ENCODE results near the gene SPOCK1.

Gene SPOCK1

DNA sequence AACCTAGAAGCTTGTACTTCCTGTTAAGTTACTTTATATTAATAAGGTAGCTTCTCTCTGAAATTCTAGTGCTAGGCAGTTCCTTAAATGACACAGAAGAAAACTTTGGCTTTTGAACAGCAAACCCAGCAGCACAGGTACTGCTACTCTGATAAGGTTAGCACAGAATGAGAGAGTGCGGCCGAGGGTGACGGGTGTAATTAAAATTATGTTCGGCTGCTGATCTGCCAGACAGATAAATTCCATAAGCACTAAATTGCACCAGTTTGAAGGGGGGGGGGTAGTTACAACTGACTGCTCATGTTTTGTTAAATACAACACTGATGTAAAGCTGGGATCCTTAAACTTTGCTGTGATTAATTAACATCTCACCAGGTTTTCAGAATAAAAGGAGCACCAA is 475.1 kb downstream of the SPOCK1 start:
- no peak for TF ChIP-seq LEF1 (IDR thresholded peaks at IDR 0.05; ENCODE audit: borderline replicate concordance)
- TF ChIP-seq HDGF (IDR thresholded peaks at IDR 0.05; ENCODE audit: borderline replicate concordance), result no peak
- TF ChIP-seq ELF4 (IDR thresholded peaks at IDR 0.05), result no peak
- TF ChIP-seq NFRKB (IDR thresholded peaks at IDR 0.05), result no peak
- TF ChIP-seq SP1 (IDR thresholded peaks at IDR 0.05), result no peak
- TF ChIP-seq ARNT (IDR thresholded peaks at IDR 0.05), result no peak
- no peak for TF ChIP-seq L3MBTL2 (conservative IDR thresholded peaks at IDR 0.05)
- TF ChIP-seq SUZ12 (IDR thresholded peaks at IDR 0.05), result no peak
- TF ChIP-seq, protein P1, sequence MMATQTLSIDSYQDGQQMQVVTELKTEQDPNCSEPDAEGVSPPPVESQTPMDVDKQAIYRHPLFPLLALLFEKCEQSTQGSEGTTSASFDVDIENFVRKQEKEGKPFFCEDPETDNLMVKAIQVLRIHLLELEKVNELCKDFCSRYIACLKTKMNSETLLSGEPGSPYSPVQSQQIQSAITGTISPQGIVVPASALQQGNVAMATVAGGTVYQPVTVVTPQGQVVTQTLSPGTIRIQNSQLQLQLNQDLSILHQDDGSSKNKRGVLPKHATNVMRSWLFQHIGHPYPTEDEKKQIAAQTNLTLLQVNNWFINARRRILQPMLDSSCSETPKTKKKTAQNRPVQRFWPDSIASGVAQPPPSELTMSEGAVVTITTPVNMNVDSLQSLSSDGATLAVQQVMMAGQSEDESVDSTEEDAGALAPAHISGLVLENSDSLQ (IDR thresholded peaks at IDR 0.05), result no peak
- no peak for TF ChIP-seq BHLHE40 (IDR thresholded peaks at IDR 0.05; ENCODE audit: borderline replicate concordance)
- TF ChIP-seq TARDBP (IDR thresholded peaks at IDR 0.05), result no peak
- no peak for TF ChIP-seq FOXK2 (IDR thresholded peaks at IDR 0.05)
- TF ChIP-seq FOXA1 (IDR thresholded peaks at IDR 0.05), result no peak
- TF ChIP-seq FOXM1 (IDR thresholded peaks at IDR 0.05; ENCODE audit: borderline replicate concordance), result no peak
- no peak for TF ChIP-seq CTBP1 (IDR thresholded peaks at IDR 0.05; ENCODE audit: borderline replicate concordance)
- TF ChIP-seq ZNF384 (IDR thresholded peaks at IDR 0.05), result no peak
- ChIA-PET POLR2A (no interaction called here), CTCF (interaction anchor here (0.7 kb wide), 1 partner anchor 148 kb away, joined by 4 read pairs; no protein-coding TSS in a partner anchor)
- no peak for DNase-seq (ENCODE audit: extremely low spot score)

DNA sequence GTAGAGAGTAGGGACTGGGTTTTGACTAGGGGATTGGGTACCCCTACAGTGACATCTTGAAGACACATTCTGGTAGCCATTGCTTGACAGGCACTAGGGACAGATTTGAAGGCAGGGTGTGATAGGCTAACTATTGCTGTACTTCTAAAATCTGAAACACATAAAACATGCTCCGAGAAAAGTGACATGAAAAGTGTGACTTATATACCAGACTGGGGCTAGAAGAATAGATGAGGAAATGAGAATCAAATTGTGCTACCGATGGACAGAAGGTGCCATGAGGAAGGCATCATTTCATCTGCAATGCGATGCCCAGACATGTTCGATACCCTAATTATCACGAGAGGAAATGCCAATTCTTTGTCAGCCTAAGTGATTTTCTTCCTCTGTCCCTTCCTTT is 475.8 kb downstream of the SPOCK1 start:
- POLR2A ChIA-PET, result no interaction called here
- no peak for DNase-seq (ENCODE audit: extremely low spot score)

DNA sequence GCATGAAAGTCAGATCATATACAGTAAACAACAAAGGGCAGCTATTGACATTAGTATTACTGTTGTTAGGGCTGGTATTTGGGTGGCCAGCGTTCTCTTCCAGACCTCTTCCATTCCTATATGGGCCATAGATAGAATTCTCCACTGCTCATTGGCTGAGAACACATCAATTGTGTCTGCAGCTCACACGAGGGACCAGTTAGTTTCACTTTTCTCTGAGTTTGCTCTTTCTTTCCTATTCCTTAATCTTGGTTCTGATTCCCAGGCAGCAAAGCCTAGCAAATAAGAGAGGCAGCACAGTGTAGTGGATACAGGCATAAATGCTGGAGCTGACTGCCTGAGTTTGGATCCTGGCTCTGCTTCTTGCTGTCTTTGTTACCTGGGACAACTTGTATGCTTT is 476.4 kb downstream of the SPOCK1 start:
- ChIA-PET POLR2A (no interaction called here), CTCF (no interaction called here)
- no peak for DNase-seq (ENCODE audit: extremely low spot score)
- TF ChIP-seq NFRKB (IDR thresholded peaks at IDR 0.05) (no peak), HDGF (IDR thresholded peaks at IDR 0.05; ENCODE audit: borderline replicate concordance) (no peak), FOXM1 (IDR thresholded peaks at IDR 0.05; ENCODE audit: borderline replicate concordance) (no peak), FOXA1 (IDR thresholded peaks at IDR 0.05) (no peak), ZNF384 (IDR thresholded peaks at IDR 0.05) (no peak), BHLHE40 (IDR thresholded peaks at IDR 0.05; ENCODE audit: borderline replicate concordance) (no peak), LEF1 (IDR thresholded peaks at IDR 0.05; ENCODE audit: borderline replicate concordance) (no peak), CTBP1 (IDR thresholded peaks at IDR 0.05; ENCODE audit: borderline replicate concordance) (no peak)
- TF ChIP-seq, protein P1 (IDR thresholded peaks at IDR 0.05), result no peak

More for the DNA sequence above, 475.8 kb downstream of the SPOCK1 start:
- TF ChIP-seq ARNT (IDR thresholded peaks at IDR 0.05) (no peak), SP1 (IDR thresholded peaks at IDR 0.05) (no peak), FOXM1 (IDR thresholded peaks at IDR 0.05; ENCODE audit: borderline replicate concordance) (no peak), LEF1 (IDR thresholded peaks at IDR 0.05; ENCODE audit: borderline replicate concordance) (no peak), BHLHE40 (IDR thresholded peaks at IDR 0.05; ENCODE audit: borderline replicate concordance) (no peak), SUZ12 (IDR thresholded peaks at IDR 0.05) (no peak), L3MBTL2 (conservative IDR thresholded peaks at IDR 0.05) (no peak), HDGF (IDR thresholded peaks at IDR 0.05; ENCODE audit: borderline replicate concordance) (no peak), FOXA1 (IDR thresholded peaks at IDR 0.05) (no peak), NFRKB (IDR thresholded peaks at IDR 0.05) (no peak), ZNF384 (IDR thresholded peaks at IDR 0.05) (no peak)
- TF ChIP-seq, protein P1 (IDR thresholded peaks at IDR 0.05), result no peak
- CTCF ChIA-PET, result interaction anchor here (0.7 kb wide), 1 partner anchor 149 kb away, joined by 4 read pairs; no protein-coding TSS in a partner anchor

DNA sequence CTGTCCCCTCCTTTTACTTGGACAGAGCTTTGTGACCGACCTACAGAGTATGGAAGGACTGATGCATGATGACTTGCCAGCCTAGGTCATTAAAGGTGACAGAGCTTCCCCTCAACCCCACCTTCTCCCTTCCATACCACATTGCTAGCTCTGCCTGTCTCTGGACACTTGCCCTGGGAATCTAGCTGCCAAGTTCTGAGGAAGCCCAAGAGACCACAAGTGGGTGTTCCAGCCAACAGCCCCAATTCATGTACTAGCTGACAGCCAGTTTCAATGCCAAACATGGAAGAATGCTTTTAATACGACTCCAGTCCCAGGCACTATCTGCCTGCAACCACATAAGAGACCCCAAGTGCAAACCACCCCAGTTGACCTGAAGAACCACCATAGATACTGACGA is 477.1 kb downstream of the SPOCK1 start:
- ChIA-PET CTCF (interaction anchor here (0.6 kb wide), 1 partner anchor 19 kb away, joined by 3 read pairs; no protein-coding TSS in a partner anchor), POLR2A (no interaction called here)
- TF ChIP-seq FOXK2 (IDR thresholded peaks at IDR 0.05) (no peak), NFRKB (IDR thresholded peaks at IDR 0.05) (no peak), ZNF384 (IDR thresholded peaks at IDR 0.05) (no peak), SUZ12 (IDR thresholded peaks at IDR 0.05) (no peak)
- DNase-seq (ENCODE audit: extremely low spot score), result no peak

DNA sequence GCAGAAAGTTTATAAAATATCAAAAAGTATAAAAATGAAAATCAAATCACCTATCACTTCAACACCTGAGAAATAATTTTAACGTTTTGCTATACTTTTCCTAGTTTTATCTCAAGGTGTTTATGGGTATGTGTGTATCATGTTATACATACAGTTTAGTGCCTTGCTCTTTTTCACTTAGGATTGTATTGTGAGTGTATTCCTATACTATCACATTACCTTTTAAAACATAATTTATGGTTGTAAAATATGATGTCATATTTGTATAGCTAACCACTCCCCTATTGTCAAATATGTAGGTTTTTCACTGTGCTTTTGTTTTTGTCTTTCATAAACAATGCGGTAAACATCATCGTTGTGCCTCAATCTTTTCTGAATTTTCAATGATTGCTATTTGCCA is 479.9 kb downstream of the SPOCK1 start:
- ChIA-PET CTCF (no interaction called here), POLR2A (no interaction called here)
- no peak for DNase-seq (ENCODE audit: extremely low spot score)
- no peak for TF ChIP-seq NFRKB (IDR thresholded peaks at IDR 0.05)
- TF ChIP-seq FOXK2 (IDR thresholded peaks at IDR 0.05), result no peak
- TF ChIP-seq CTBP1 (IDR thresholded peaks at IDR 0.05; ENCODE audit: borderline replicate concordance), result no peak
- no peak for TF ChIP-seq HDGF (IDR thresholded peaks at IDR 0.05; ENCODE audit: borderline replicate concordance)
- TF ChIP-seq FOXM1 (IDR thresholded peaks at IDR 0.05; ENCODE audit: borderline replicate concordance), result no peak
- TF ChIP-seq ARNT (IDR thresholded peaks at IDR 0.05), result no peak
- no peak for TF ChIP-seq SP1 (IDR thresholded peaks at IDR 0.05)
- no peak for TF ChIP-seq ELF4 (IDR thresholded peaks at IDR 0.05)
- TF ChIP-seq, protein P1 (IDR thresholded peaks at IDR 0.05), result no peak
- TF ChIP-seq TARDBP (IDR thresholded peaks at IDR 0.05), result no peak
- no peak for TF ChIP-seq L3MBTL2 (conservative IDR thresholded peaks at IDR 0.05)
- no peak for TF ChIP-seq BHLHE40 (IDR thresholded peaks at IDR 0.05; ENCODE audit: borderline replicate concordance)
- no peak for TF ChIP-seq LEF1 (IDR thresholded peaks at IDR 0.05; ENCODE audit: borderline replicate concordance)
- no peak for TF ChIP-seq SUZ12 (IDR thresholded peaks at IDR 0.05)
- TF ChIP-seq ZNF384 (IDR thresholded peaks at IDR 0.05), result no peak
- no peak for TF ChIP-seq FOXA1 (IDR thresholded peaks at IDR 0.05)

Data from HEK293T (cell line).